Lower leg skin (tissue), 3 donors: ENCODE results near the gene TSSC4.

ENCODE experiments used
- POLR2A ChIP-seq, 2 donors: fragments of 450-650 bp; IDR thresholded peaks; one replicate each; pipeline ENCODE4 v1.6.1; 2016 to 2017; ENCODE audit warnings: antibody characterized with exemption in 2 of 2, mild to moderate bottlenecking in 1 of 2, moderate library complexity in 1 of 2
- TF ChIP-seq, protein P1 (sequence below), 3 donors: fragments of 450-650 bp; IDR thresholded peaks; one replicate each; pipeline ENCODE4 v1.5.1; 2016; ENCODE audit warnings: antibody characterized with exemption in 3 of 3, mild to moderate bottlenecking in 3 of 3, moderate library complexity in 2 of 3

GRCh38 chr11:2418693-2419360 lies 18.3 kb downstream of the TSSC4 start:
- no peak for TF ChIP-seq POLR2A (IDR thresholded peaks at IDR 0.05)
- TF ChIP-seq, protein P1, sequence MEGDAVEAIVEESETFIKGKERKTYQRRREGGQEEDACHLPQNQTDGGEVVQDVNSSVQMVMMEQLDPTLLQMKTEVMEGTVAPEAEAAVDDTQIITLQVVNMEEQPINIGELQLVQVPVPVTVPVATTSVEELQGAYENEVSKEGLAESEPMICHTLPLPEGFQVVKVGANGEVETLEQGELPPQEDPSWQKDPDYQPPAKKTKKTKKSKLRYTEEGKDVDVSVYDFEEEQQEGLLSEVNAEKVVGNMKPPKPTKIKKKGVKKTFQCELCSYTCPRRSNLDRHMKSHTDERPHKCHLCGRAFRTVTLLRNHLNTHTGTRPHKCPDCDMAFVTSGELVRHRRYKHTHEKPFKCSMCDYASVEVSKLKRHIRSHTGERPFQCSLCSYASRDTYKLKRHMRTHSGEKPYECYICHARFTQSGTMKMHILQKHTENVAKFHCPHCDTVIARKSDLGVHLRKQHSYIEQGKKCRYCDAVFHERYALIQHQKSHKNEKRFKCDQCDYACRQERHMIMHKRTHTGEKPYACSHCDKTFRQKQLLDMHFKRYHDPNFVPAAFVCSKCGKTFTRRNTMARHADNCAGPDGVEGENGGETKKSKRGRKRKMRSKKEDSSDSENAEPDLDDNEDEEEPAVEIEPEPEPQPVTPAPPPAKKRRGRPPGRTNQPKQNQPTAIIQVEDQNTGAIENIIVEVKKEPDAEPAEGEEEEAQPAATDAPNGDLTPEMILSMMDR (IDR thresholded peaks at IDR 0.05) = no peak
